HuH-7 (cell line): ENCODE data around the gene MYEOV.

Experiments used
- DNase-seq: peaks from one replicate; pipeline ENCODE4 v3.0.0; 2011; ENCODE audit warnings: low spot score

MYEOV gene

DNA sequence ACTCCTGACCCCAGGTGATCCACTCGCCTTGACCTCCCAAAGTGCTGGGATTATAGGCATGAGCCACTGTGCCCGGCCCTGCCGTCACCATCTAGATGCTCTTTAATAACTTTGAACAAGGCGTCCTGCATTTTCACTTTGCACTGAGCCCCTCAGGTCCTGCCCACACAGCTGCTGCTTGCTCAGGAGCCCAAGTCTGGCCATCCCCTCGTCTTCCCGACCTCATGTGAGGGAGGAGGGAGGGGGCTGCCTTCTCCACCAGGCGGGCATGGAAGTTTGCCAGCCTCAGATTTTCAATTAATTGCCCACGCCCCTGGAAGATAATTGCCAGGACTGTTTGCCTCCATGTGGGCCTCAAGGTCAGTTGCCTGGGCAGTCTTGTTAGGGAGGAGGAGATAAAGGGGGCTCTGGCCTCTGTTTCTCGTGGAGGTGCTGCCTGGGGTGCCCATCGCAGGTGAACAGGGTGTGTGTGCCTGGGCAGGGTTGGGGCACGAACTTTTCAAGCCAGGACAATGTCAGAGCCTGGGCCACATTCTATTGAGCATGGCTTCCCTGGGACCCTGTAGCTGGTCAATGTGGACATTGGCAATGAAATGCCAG lies 27.9 kb upstream of the MYEOV start:
- no peak for DNase-seq

DNA sequence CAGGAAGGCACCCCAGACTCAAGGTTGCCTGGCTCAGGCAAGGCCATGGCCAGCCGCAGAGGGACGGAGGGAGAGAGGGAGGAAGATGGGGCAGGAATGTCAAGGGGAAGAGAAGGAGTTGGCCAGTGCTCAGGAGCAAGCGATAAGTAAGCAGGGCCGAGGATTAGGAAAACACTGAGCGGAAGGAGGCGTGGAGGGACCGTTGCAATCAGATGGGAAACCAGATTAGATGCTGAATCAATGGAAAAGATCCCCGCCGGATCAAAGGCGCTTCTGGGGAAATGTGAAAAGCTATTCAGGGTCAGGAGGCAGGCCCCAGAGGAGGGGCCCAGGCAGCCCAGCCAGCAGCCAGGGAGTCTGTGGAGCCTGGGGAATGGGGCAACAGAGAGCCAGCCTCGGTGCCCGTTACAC lies 26.6 kb upstream of the MYEOV start:
- no peak for DNase-seq

DNA sequence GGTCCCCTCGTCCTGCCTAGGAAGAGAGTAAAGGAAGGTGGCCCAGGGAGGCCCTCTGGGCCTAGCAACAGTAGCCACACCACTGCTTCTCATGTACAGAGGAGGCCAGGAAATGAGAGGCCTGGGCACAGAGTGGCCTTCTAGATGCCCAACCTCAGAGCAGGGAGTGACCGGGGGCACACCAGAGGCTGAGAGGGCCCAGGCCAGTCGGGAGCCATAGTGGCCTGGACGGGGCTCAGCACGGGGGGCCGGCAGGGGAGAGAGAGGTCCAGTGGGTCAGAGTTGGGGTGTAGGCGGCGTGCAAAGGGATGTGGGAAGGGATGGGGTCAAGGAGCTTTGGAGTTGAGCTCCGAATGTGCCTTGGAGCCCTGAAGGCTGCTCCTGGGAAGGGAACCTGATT lies 25.0 kb upstream of the MYEOV start:
- no peak for DNase-seq

DNA sequence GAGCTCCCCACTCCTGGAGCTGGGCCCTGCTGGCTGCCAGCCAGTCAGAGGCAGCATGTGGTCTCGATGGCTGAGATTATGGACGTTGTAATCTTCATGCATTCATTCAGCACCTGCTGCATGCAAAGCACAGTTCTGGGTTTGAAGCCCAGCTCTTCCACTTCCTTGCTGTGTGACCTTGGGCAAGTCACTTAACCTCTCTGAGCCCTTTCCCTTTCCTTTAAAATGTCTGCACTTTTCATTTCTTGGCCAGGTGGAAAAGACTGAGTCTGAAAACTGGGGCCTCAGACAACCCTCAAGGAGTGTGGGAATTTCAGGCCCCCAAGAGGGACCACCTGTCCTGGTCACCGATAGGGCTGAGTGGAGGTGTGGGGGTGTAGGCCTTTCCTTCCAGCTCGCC lies 24.6 kb upstream of the MYEOV start:
- no peak for DNase-seq

DNA sequence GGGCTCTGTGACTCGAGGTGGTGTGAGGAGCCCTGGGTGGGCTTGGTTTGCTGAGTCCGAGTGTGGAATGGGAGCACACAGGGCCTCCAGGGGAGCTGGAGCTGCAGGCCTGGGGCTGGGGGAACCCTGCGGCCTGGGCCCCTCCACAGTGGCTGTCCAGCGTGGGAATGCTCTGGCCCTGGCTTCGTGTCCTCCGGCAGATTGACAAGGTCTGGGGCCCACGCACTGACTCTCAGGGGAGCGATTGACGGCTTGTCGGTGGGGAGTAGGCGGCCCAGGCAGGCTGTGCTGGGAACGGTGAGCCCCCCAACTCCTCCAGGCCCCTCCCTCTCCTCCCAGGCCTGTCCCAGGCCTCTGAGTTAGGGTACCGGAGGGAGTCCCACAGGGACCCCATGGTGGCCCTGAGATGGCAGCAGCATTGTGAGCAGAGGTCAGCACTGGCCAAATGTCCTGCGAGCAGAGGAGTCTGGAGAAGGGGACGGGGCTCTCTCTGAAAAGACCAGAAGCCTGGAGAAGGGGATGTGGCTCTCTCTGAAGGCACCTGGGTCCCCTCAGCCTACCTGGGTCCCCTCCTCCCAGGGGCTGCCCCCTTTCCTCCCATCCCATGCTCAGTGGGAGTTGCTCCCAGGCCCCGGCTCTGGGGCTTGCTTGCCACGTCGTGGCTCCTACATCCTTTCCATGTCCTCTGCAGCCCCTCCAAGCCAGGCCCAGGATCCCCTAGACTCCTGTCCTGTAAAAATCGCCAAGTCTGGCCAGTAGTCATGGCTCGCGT lies 23.8 kb upstream of the MYEOV start:
- no peak for DNase-seq

DNA sequence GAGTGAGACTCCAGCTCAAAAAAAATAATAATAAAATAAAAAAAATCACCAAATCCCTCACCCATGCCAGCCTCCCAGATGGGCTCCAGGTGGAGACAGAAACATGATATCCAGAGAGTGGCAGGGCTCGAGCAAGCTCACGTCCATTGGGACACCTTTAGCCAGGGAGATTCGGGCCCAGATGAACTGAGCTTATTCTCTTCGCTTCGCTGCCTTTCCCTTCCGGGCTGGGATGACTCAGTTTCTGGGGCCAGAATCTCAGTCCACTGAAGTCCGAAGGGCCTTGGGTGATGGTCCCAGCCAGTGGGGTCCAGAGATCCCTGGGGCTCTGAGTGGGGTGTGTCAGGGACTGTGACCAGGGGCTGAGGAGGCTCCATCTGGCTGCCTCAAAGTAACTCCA lies 23.0 kb upstream of the MYEOV start:
- DNase-seq, result no peak

DNA sequence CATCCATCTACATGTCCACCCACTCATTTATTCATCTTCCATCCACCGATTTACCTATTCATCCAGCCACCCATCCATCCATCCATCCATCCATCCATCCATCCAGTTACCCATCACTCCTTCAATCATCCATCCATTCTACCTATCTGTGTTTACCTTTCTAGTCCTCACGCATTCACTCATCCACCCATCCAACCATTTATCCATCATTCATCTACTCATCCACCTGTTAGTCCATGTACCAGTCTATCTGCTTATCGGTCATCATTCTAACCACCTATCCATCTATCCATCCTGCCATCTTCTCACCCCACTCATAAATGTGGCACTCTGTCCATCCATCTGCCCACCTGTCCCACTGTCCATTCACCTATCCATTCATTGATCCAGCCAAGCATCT lies 21.9 kb upstream of the MYEOV start:
- DNase-seq, result no peak

DNA sequence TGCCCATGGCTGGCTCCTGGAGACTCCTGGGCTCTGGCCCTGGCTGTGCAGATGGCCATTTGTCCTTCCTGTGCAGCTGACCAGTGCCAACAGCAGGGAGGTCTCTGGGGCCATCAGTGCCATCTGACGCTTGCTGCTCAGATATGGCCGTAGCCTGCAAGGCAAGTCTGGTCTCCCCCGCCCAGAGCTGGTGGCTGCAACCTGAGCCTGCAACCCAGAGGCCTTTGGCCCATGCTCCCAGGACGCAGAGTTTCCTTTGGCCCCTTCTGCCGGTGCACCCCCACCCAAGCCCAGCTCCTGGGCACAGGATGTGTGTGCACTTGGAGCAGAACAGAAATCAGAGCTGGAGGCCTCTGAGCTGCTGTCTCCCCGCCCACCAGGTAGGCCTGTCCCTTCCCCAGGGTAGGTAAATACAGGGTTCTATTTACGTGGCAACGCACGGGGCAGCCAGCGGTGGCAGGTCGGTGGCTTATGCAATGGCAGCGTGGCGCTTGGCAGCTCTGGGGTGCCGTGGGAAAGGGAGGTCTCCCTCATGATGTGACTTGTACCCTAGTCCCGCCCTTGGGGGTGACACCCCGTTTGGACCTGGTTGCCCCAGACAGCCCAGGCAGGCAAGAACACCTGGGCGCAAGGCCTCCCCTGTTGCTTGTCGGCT lies 21.0 kb upstream of the MYEOV start:
- no peak for DNase-seq

DNA sequence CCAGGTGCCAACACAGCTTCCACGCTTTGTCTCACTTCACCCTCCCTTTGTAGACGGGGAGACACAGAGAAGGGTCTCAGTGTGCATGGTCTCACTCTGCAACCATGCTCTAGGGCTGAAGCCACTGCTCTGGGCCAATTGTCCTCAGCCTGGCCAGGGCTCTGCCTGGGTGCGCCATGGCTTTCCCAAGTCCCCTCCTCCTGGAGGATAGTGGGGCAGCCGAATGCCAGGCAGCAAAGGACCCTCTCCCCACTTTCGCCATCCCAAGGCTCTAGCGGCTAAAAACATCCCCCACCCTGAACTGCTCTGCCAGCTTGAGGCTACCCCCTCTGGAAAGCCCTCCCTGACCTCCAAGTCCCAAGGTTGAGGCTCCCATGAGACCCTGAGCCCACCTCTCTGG lies 20.4 kb upstream of the MYEOV start:
- no peak for DNase-seq

DNA sequence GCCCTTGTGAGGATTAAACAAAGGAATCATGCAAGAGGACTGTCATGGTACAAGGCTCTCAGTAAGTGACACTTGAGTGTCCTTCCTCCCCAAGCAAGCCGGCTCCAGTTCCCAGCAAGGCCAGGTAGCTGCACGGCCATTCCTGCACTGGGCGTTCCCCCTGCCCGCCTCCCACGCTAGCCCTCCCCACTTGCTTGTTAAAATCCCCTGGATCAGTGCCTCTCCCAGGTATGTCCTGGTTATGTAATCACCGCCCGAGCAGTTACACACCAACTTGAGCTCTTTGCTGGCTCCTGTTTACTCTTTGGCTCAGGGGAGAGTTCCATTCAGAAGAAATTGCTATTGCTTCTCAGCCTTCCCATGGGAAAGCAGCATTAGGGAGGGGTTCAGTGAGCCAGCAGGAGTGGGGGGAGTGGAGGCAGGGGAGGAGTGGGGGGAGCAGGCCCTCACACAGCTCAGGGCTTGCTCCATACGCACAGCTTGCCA lies 19.4 kb upstream of the MYEOV start:
- DNase-seq, result peak; percentile 93

DNA sequence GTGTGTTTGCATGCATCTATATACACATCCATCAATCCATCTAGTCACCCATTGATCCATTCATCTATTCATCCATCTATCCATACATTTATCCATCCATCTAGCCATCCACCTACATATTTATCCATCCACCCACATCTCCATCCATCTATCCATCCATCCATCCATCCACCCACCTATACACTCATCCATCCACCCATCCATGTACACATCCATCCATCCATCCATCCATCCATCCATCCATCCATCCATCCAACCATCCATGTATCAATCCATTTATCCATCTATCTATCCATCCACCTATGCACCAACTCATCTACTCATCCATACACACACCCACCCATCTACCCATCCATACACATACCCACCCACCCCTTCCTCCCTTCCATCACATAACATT lies 18.8 kb upstream of the MYEOV start:
- no peak for DNase-seq

DNA sequence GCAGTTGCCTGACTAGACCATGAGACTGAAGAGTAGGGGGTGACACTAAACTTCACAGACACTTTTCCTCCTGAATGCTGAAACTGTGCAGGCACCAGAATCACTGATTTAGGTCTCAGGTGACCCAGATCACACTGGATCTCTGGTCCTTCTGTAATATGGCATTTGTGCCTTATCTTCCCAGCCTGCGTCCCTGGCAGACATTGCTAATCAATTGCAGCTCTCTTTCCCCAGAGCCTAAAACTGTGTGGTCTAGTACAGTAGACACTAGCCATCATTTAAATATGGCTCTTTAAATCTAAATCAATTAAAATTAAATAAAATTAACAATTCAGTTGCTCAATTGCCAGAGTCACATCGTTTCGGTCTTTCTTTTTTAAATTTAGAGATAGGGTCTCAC lies 17.8 kb upstream of the MYEOV start:
- no peak for DNase-seq

DNA sequence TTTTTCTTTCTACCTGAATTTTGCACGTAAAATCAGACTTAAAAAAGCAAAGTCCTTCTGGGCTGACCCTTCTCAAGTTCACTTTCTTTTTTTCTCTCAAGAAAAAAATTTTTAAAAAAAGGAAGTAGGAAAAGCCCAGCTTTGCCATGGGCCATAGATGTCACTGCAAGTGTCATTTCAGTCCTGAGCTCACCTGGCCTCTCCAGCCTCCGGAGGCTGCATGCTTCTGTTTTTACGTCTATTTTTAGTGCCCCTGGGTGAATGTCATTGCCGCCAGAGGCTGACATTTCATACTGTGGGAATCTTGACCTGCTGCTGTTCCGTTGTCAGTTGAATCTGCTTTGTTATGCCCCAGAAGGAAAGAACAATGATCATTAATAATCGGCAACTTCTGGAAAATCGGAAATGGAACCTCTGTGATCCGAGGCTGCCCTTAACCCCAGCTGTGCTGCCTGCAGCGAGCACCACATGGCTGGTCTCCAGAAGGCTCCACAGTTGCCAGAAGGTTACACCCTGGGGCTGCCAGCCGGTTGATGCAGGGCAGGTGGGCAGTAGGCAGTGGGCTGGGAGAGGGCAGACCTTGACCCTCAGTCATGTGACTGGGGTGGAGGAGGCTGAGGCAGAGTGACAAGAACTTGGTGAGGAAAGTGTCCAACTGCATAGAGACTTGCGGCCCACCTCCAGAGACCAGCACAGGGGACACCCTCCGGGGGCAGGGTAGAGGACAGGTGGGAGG lies 16.7 kb upstream of the MYEOV start:
- DNase-seq, result no peak

DNA sequence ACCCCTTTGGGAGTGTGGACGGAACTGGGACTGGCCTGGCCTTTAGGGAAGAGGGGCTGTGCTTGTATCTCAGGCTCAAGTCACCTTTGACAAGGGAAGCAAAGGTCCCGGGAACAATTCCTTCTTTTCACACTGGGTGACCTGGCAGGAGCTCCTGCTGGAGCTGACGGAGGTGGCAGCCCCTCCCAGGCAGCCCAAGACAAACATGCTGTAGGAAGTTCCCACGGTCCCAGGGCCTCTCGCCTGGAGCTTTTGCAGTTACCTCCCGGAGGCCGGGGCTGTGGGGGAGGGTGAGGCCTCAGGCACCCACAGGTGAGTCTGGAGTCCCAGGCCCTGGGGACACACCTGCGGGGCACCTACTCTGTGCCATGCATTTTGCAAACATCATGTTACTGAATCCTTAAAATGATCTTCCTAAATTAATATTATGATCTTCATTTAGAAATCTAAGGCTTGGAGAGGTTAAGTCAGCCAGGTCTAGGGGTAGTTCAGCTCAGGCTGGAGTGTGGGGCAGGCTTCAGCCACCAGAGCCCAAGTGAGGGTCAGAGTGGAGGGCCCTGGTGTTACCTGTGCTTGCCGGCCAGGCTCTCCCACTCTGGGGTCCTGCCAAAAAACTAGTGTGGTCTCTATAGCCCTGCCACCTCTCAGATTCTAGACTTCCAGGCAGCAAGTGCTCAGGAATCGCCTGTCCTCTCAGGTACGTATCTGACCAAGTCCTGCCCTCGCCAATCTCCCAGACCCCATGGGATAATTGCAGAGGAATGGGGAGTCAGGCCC lies 15.7 kb upstream of the MYEOV start:
- peak; percentile 84 for DNase-seq

DNA sequence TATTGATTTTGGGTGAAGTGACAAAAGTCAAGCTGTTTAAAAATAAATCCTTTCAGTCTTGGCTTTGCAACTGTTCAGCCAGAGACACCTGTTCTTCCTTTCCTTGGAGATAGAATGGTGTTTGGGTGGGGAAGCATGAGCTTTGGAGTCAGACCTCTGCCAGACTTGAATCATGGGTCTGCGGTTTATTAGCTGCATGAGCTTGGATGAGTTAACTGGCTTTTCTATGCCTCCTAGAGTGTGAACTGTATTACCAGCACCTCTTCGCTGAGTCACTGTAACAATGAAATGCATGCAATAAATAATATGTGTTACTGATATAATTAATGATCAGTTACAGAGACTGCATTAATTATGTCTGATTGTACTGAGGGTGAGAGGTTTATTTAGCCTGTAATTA lies 13.5 kb upstream of the MYEOV start:
- DNase-seq, result no peak

DNA sequence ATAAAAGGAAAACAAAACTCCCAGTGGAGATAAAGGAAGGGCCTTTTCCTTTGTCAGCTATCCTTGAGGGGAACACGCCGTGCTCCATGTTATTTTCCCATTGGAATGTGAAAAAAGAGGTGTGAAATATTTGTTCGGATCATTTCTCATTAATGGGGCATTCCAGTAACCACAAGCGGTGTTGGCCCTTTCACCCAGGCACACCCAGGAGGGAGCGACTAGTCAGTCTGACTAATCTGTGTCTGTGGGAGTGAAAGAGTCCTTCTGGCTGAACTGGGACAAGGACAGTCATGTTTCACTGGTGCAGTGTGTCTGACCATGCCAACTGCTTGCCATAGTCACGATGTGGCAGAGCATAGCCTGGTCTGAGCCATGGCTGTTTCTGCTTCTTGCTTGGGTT lies 13.0 kb upstream of the MYEOV start:
- DNase-seq, result no peak

DNA sequence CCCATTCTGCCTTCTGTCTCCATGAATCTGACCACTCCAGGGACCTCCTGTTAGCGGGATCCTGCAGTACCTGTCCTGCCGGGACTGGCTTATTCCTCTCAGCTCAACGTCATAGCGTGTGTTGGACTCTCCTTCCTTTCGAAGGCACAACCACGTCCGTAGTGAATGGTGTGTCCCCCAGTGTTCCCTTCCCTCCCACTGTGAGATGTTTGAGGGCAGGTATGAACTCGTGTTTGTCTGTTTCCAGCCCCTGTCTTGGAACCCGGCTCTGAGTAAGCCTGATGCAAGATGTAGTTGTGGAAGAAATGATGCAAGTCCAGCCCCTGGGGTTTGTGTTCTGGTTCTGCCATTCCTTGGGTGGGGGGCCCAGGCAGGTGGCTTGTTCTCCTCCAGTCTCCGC lies 10.5 kb upstream of the MYEOV start:
- no peak for DNase-seq

DNA sequence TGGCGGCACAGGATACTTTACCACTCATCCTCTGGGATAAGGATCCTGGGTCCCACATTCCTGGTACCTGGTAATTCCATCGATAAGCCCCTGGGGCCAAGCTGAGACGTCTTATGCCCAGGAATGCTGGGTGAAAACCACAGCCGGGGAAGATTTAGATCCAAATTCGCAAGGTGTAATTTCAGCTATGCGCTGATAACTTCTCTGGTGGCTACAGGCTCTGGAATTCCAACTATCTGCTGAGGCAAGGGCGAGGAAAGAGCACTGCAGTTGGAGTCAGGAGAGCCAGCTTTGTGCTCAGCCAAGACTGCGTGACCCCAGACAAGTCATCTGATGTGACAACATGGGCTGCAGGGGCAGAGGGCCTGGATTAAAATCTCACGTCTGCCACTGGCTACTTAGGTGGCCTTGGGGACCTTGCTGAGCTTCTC lies 9.9 kb upstream of the MYEOV start:
- DNase-seq, result no peak

DNA sequence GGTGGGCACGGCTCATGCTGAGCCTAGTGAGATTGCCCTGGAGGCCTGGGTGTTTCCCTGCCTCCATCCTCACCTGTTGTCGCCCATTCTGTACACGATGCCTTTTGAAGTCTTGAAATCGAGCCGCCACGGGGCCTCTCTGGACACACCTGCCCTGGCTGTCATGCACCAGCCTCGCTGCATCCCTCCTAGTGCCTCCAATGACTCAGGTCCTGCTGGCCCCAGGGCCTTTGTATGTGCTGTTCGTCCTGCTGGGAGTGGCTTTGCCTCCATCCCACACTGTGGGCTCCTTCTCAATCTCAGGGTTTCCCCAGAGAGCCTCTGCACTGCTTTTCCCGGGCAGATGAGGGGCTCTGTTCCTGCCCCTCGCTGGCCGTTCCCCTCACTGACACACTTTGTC lies 8.9 kb upstream of the MYEOV start:
- no peak for DNase-seq

DNA sequence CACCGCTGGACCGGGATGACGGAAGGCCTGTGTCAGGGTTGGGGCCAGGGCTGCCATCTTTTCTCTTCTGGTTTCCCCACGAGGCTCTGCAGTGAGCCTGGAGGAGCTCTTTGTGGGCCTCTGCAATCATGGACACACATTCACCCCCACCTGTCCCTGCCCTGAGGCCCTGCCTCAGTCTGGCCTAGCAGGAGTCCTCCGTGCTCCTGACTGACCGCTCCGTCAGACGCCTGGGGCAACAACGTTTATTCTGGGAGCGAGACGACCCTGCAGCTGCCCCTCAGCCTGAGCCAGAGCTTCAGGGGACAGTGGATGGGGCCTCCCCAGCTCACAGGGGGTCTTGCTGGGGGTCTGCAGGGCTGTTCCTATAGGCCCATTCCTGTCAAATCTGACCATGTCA lies 8.2 kb upstream of the MYEOV start:
- DNase-seq, result no peak

DNA sequence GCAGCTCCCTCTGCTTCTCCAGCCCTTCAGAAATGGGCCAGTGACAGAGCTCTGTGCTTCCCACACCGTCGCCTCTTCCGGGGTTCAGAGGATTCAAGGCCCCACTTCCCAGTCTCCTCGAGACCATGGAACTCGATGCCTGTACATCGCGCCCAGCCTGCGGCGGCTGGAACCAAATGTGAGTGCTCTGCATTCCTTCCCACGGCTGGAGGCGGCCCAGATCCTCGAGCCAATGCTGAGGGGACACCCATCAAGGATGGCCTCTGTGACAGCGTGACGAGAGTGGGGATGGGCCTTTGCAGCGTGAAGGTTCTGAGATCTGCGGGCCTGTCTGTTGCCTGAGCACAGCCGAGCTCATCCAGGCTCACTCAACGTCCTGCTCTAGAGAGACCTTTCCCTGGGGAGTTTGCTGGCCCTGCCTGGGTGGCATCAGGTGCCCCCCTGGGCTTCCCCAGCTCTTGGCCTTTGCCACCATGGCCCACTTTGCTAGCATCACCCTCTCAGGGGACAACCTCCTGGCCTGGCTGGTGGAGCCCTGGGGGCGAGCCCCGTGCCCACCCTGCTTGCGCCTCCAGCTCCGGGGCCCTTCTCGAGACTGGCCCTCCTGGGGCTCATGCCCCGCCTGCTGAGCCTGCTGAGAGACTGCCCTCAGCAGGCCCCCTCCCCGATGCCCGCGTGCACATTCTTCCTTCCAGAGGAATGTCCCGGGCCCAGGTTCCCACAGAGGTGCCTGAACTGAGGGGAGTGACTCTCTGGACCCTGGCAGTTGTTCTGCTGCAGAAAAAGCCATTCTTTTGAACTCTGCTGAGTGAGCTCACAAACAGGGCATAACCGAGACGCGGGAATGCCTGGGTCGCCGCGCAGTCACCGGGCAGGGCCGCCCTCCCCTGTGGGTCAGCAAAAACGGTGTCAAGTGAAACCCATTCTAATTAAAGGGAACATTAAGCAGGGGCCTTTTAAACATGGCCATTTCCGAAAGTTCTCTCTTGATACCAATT lies 7.3 kb upstream of the MYEOV start:
- DNase-seq, result no peak
